ENCODE results near the gene PCYT1A.

DNA sequence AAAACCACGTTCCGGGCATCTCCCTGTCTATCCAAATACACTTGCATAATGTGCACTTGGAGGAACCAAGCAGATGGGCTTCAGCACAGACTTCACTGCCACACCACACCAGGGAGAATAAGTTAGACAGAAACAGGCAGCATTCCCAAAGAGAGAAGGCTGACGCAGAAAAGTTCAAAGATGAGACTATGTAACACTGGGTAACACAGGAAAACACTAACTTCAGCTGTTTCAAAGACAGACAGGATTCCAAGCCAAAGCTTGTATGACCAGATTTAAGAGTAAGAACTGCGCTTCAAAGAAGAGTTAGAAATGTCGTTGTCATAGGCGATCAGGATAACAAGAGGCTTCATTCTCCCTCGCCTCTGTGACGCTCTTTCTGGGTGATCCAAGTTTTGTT, 51.3 kb downstream of the PCYT1A start:
- TF ChIP-seq EZH2 (IDR thresholded peaks at IDR 0.05; ENCODE audit: insufficient read depth, poor library complexity, severe bottlenecking) (no peak), EZH2phosphoT487 (IDR thresholded peaks at IDR 0.05; ENCODE audit: insufficient read depth, low read depth) (no peak)

Measured in GM23248 (cell line).